Embryonic facial prominence (tissue), 1 donor: Measurements from ENCODE around the gene KIF18B.

Experiments
- DNase-seq: peaks from one replicate; pipeline ENCODE4 v3.0.0-alpha.2; 2016; ENCODE audit errors: extremely low spot score

KIF18B gene

DNA sequence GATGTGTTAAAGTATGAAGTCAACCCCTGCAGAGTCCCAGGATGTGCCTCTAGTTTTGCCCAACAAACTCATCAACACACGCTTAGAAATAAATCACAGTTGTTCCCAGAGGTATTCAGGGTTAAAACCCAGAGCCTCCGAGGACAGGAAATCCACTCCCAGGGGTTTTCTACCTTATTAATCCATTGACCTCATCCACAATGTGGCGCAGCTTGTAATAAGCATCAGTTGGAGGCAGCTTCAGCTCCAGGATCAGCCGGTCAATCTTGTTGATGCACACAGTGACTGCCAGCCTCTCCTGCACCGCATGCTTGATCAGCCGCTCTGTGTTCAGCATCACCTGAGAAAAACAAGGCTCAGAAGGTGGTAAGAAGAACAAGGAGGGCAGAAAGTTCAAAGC is 71.8 kb downstream of the KIF18B start:
- DNase-seq: no peak
